SK-N-SH (cell line): ENCODE measurements around the gene ARHGAP27. TPM values are rescaled to one million over a fixed set of nuclear protein-coding genes. Genes with fewer than 3 reads are reported as not detected.

Experiments used
- CTCF ChIA-PET: fragments of 300-600, 350-600 bp; formaldehyde crosslinking; extraction: SDS; loops from one replicate; lab custom pipeline; 2021; lab: Yijun Ruan, JAX
- POLR2A ChIA-PET: fragments of 350-600 bp; sonication (Branson Sonifier 250); formaldehyde crosslinking; extraction: SDS; loops from one replicate; lab custom pipeline; 2020; ENCODE audit warnings: antibody characterized with exemption, inconsistent platforms; lab: Yijun Ruan, JAX
- DNase-seq: peaks from one replicate; pipeline ENCODE4 v3.0.0; 2012
- H2AFZ ChIP-seq: fragments of 200-600 bp; sonication (generic); 2 replicates; pipeline ENCODE4 v1.8.1; 2016; ENCODE audit warnings: antibody characterized with exemption, mild to moderate bottlenecking, low read depth
- H3F3A ChIP-seq: fragments of 200-600 bp; sonication (generic); replicated peaks from 2 replicates; pipeline ENCODE3; 2016; ENCODE audit warnings: antibody characterized with exemption, mild to moderate bottlenecking; ENCODE audit not compliant: insufficient read depth
- H3K27ac ChIP-seq, 2 experiments: fragments of 200-500 bp in 1 of 2; fragments of 200-600 bp in 1 of 2; sonication (Bioruptor generic) in 1 of 2; sonication (generic), shearing (Covaris generic) in 1 of 2; 2 replicates each; pipeline versions ENCODE4 v1.5.1 to v1.6.1; 2014 to 2016; ENCODE audit warnings: low read depth in 2 of 2, inconsistent platforms in 1 of 2, low read length in 1 of 2, mild to moderate bottlenecking in 1 of 2, mixed read lengths in 1 of 2
- H3K27me3 ChIP-seq: fragments of 200-600 bp; sonication (generic), shearing (Covaris generic); 2 replicates; pipeline ENCODE4 v1.6.1; 2016; ENCODE audit warnings: mixed run types; ENCODE audit not compliant: insufficient read depth
- H3K36me3 ChIP-seq, 2 experiments: fragments of 200-500 bp in 1 of 2; fragments of 200-600 bp in 1 of 2; sonication (Bioruptor generic) in 1 of 2; sonication (generic) in 1 of 2; replicated peaks in 1 of 2; 2 replicates each; pipeline versions ENCODE3 to v1.5.1; 2014 to 2016; ENCODE audit warnings: low read length in 1 of 2, mild to moderate bottlenecking in 1 of 2; ENCODE audit not compliant: insufficient read depth in 2 of 2, control insufficient read depth in 1 of 2
- H3K4me1 ChIP-seq, 2 experiments: fragments of 200-500 bp in 1 of 2; fragments of 200-600 bp in 1 of 2; sonication (Bioruptor generic) in 1 of 2; sonication (generic), shearing (Covaris generic) in 1 of 2; 2 replicates each; pipeline versions ENCODE4 v1.5.1 to v1.6.1; 2014 to 2016; ENCODE audit warnings: low read depth in 1 of 2, low read length in 1 of 2, mixed run types in 1 of 2; ENCODE audit not compliant: insufficient read depth in 2 of 2, control insufficient read depth in 1 of 2
- H3K4me2 ChIP-seq: fragments of 200-600 bp; sonication (generic), shearing (Covaris generic); 2 replicates; pipeline ENCODE4 v1.6.1; 2017; ENCODE audit warnings: mixed run types
- H3K4me3 ChIP-seq, 2 experiments: fragments of 200-500 bp in 1 of 2; fragments of 200-600 bp in 1 of 2; sonication (Bioruptor generic) in 1 of 2; sonication (generic), shearing (Covaris generic) in 1 of 2; 2 replicates each; pipeline versions ENCODE4 v1.5.1 to v1.8.1; 2014 to 2016; ENCODE audit warnings: low read depth in 2 of 2, inconsistent platforms in 1 of 2, low read length in 1 of 2, mild to moderate bottlenecking in 1 of 2, mixed read lengths in 1 of 2, moderate library complexity in 1 of 2
- H3K79me2 ChIP-seq: fragments of 200-600 bp; sonication (generic); 2 replicates; pipeline ENCODE4 v1.8.1; 2017; ENCODE audit warnings: mild to moderate bottlenecking; ENCODE audit not compliant: insufficient read depth
- H3K9ac ChIP-seq: fragments of 200-600 bp; sonication (generic); 2 replicates; pipeline ENCODE4 v1.6.1; 2017; ENCODE audit warnings: mixed run types
- H3K9me2 ChIP-seq: fragments of 200-600 bp; sonication (generic); 2 replicates; pipeline ENCODE4 v1.6.1; 2017; ENCODE audit warnings: mixed run types
- H3K9me3 ChIP-seq: fragments of 200-600 bp; sonication (generic); 2 replicates; pipeline ENCODE4 v1.6.1; 2017; ENCODE audit warnings: mixed run types, mild to moderate bottlenecking, moderate library complexity
- H4K20me1 ChIP-seq: fragments of 200-600 bp; sonication (generic); 2 replicates; pipeline ENCODE4 v1.6.1; 2017; ENCODE audit warnings: mild to moderate bottlenecking, mixed run types; ENCODE audit not compliant: insufficient read depth
- CHD2 ChIP-seq: fragments of 150-350 bp; IDR thresholded peaks from 2 replicates; pipeline ENCODE4 v1.6.1; 2018; ENCODE audit warnings: low read length; ENCODE audit not compliant: partially characterized antibody
- ELF1 ChIP-seq: IDR thresholded peaks from 2 replicates; pipeline ENCODE4 v1.4.0; 2012
- EP300 ChIP-seq, 2 experiments: IDR thresholded peaks; 2 replicates each; pipeline versions ENCODE4 v1.4.0 to v1.6.1; 2012; ENCODE audit warnings: borderline replicate concordance in 1 of 2, low read depth in 1 of 2, low read length in 1 of 2
- FOXJ3 ChIP-seq: sonication (generic); formaldehyde crosslinking; IDR thresholded peaks from 2 replicates; pipeline ENCODE4 v1.5.1; 2020; ENCODE audit warnings: mild to moderate bottlenecking, missing genetic modification reagents
- GABPA ChIP-seq: IDR thresholded peaks from 2 replicates; pipeline ENCODE4 v1.4.0; 2012; ENCODE audit warnings: low read depth, mild to moderate bottlenecking
- GATA2 ChIP-seq: sonication (generic); formaldehyde crosslinking; IDR thresholded peaks from 2 replicates; pipeline ENCODE4 v1.5.0; 2020; ENCODE audit warnings: mild to moderate bottlenecking, missing genetic modification reagents
- JUND ChIP-seq: IDR thresholded peaks from 2 replicates; pipeline ENCODE4 v1.4.0; 2012
- NFIC ChIP-seq: IDR thresholded peaks from 2 replicates; pipeline ENCODE4 v1.4.0; 2012; ENCODE audit warnings: borderline replicate concordance
- NRF1 ChIP-seq: IDR thresholded peaks from 2 replicates; pipeline ENCODE4 v1.6.1; 2012; ENCODE audit warnings: low read depth, mild to moderate bottlenecking, low read length
- POLR2AphosphoS5 ChIP-seq: IDR thresholded peaks from 2 replicates; pipeline ENCODE4 v1.6.1; 2012; ENCODE audit warnings: low read depth, low read length
- RAD21 ChIP-seq: IDR thresholded peaks from 2 replicates; pipeline ENCODE4 v1.6.1; 2012; ENCODE audit warnings: mild to moderate bottlenecking, low read length
- RCOR1 ChIP-seq: fragments of 150-350 bp; IDR thresholded peaks from 2 replicates; pipeline ENCODE4 v1.6.1; 2017; ENCODE audit warnings: antibody characterized with exemption, low read length
- RFX5 ChIP-seq: IDR thresholded peaks from 2 replicates; pipeline ENCODE4 v1.6.1; 2012; ENCODE audit warnings: mild to moderate bottlenecking, improper control_type of control experiment, low read length
- SIN3A ChIP-seq: IDR thresholded peaks from 2 replicates; pipeline ENCODE4 v1.6.1; 2012; ENCODE audit warnings: low read depth, mild to moderate bottlenecking, low read length, moderate library complexity, borderline replicate concordance
- SMC3 ChIP-seq: IDR thresholded peaks from 2 replicates; pipeline ENCODE4 v1.6.1; 2012; ENCODE audit warnings: low read depth, low read length, improper control_type of control experiment
- TAF1 ChIP-seq: IDR thresholded peaks from 2 replicates; pipeline ENCODE4 v1.6.1; 2012; ENCODE audit warnings: low read depth, mild to moderate bottlenecking, low read length, moderate library complexity, borderline replicate concordance
- TCF12 ChIP-seq: IDR thresholded peaks from 2 replicates; pipeline ENCODE4 v1.4.0; 2012
- TEAD4 ChIP-seq: IDR thresholded peaks from 2 replicates; pipeline ENCODE4 v1.4.0; 2012; ENCODE audit warnings: mild to moderate bottlenecking, borderline replicate concordance; ENCODE audit not compliant: insufficient read depth
- WGBS: methylation state at CpG from one replicate; pipeline ENCODE4 v1.1.6; 2017; ENCODE audit warnings: low lambda C conversion rate; 5-methylcytosine and 5-hydroxymethylcytosine counted together
- polyA plus RNA-seq, 3 experiments: library from polyadenylated mRNA; depleted of rRNA; stranded (reverse); fragments of >200 nt; gene quantifications; 2 replicates each; pipeline ENCODE4 v1.2.3, GENCODE V29; 2012
- TF ChIP-seq, protein P1 (sequence below): IDR thresholded peaks from 2 replicates; pipeline ENCODE4 v1.4.0; 2012; ENCODE audit warnings: low read depth
- TF ChIP-seq, protein P2 (sequence below): IDR thresholded peaks from 2 replicates; pipeline ENCODE4 v1.6.1; 2012; ENCODE audit warnings: mild to moderate bottlenecking, low read depth, low read length, moderate library complexity
- TF ChIP-seq, protein P3 (sequence below): IDR thresholded peaks from 2 replicates; pipeline ENCODE4; 2012
- TF ChIP-seq, protein P4 (sequence below): fragments of 200-600 bp; sonication (generic); IDR thresholded peaks from 2 replicates; pipeline ENCODE4 v1.6.1; 2017; ENCODE audit warnings: antibody characterized with exemption, mild to moderate bottlenecking, moderate library complexity

Gene ARHGAP27
- polyA plus RNA-seq, 1 of the 3 experiments (the other 2 are of a cell fraction) = 2.1 TPM

DNA sequence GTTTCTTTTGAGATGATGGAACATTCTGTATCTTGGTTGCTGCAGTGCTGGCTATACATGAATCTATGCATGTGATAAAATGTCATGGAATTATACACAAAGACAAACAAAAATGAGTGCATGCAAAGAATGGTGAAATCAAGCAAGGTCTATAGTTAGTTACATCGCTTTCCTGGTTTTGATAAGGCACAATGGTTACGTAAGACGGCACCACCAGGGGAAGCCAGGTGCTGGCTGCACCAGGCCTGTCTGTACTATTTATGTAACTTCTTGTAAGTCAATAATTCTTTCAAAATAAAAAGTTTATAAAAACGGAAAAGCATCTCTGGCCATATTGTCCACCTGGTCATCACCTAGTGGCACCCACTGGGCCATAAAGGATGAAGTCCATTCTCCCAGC, 46.5 kb downstream of the ARHGAP27 start:
- POLR2A ChIA-PET = interaction anchor here (1.2 kb wide), 1 partner anchor 140 kb away, joined by 4 read pairs; no protein-coding TSS in a partner anchor
- H3F3A ChIP-seq = no peaks in the 10 kb centered on the region
- H3K9ac ChIP-seq = no peak overlapping the region
- no peaks in the 10 kb centered on the region for H3K27me3 ChIP-seq
- CTCF ChIA-PET = interaction anchor here (0.6 to 15.6 kb wide), 41 partner anchors 9 to 280 kb away, joined by 3 to 260 read pairs (median 8); partner anchors contain the start of genes ACBD4, FMNL1, HEXIM1 and MAP3K14
- H3K36me3 ChIP-seq = no peaks in the 10 kb centered on the region
- TF ChIP-seq, protein P1, sequence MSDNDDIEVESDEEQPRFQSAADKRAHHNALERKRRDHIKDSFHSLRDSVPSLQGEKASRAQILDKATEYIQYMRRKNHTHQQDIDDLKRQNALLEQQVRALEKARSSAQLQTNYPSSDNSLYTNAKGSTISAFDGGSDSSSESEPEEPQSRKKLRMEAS = no peak
- TF ChIP-seq GATA2 (CRISPR knock-in tag) = no peak
- TF ChIP-seq EP300 (IDR thresholded peaks at IDR 0.05; ENCODE audit: borderline replicate concordance in 1 of 2, low read depth in 1 of 2, low read length in 1 of 2) = no peak
- no peak for TF ChIP-seq TCF12
- no peak for TF ChIP-seq NRF1
- TF ChIP-seq CHD2 = no peak
- no peak for TF ChIP-seq RFX5
- TF ChIP-seq FOXJ3 = no peak
- TF ChIP-seq TAF1 = no peak
- H3K4me3 ChIP-seq = no peak overlapping the region
- DNase-seq = no peak
- 95% methylated on average over 4 of the region's 4 CpGs for WGBS
- H3K9me2 ChIP-seq = no peaks in the 10 kb centered on the region
- peaks cover 0 to 6% of the 10 kb centered on the region in 2 experiments; a peak in 1 of 4 replicates for H3K4me1 ChIP-seq
- H3K79me2 ChIP-seq = no peaks in the 10 kb centered on the region
- H4K20me1 ChIP-seq = no peaks in the 10 kb centered on the region
- no peak overlapping the region for H3K4me2 ChIP-seq
- no peak overlapping the region for H2AFZ ChIP-seq
- H3K27ac ChIP-seq = no peak overlapping the region
- H3K9me3 ChIP-seq = no peaks in the 10 kb centered on the region

DNA sequence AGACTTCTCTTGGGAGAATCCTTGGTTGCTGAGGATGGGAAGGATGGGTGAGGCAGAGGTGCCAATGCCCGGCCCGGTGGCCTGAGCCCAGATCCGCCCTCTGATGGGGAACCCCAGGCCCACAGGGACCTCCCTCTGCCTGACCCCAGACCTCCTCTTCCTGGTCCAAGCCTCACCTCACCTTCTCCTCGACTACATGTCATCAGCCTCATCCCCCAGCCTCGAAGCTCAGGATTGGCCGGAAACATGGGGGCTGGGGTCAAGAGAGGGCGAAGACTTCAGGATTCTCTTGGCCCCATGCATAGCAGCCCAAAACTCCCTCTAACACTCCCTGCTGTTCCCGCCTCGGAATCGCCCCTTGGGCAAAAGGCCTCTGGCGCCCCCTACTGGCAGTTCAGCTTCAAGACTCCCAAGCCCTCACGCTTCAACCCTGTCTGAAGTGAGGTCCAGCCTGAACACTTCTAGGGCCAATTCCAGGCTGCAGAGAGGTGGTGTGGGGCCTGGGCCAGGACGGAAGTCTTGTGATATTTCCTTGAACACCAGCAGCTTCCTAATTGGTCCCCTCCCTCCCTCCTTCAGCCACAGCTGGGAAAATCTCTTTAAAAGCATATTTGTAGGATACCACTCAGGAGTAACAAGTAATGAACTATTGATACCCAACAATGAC, 47.2 kb downstream of the ARHGAP27 start:
- peak; percentile 87 for DNase-seq
- Histone ChIP-seq H3K27ac (no peak overlapping the region), H3K4me3 (peak overlapping the region in 1 of 2 experiments; percentile 21; a peak in 1 of 4 replicates), H3K36me3 (no peaks in the 10 kb centered on the region), H3K9me3 (no peaks in the 10 kb centered on the region), H3K9me2 (no peaks in the 10 kb centered on the region), H3K9ac (no peak overlapping the region), H2AFZ (no peak overlapping the region), H3F3A (no peaks in the 10 kb centered on the region), H4K20me1 (no peaks in the 10 kb centered on the region), H3K79me2 (no peaks in the 10 kb centered on the region), H3K4me2 (no peak overlapping the region), H3K4me1 (peaks cover 0 to 6% of the 10 kb centered on the region in 2 experiments; a peak in 1 of 4 replicates), H3K27me3 (no peaks in the 10 kb centered on the region)
- 2% methylated on average over 7 of the region's 13 CpGs for WGBS
- POLR2A ChIA-PET = interaction anchor here (1.2 kb wide), 1 partner anchor 139 kb away, joined by 4 read pairs; no protein-coding TSS in a partner anchor
- CTCF ChIA-PET = interaction anchor here (0.6 to 15.6 kb wide), 51 partner anchors 8 to 280 kb away, joined by 3 to 260 read pairs (median 6); partner anchors contain the start of genes ACBD4, FMNL1, HEXIM1 and MAP3K14
- TF ChIP-seq TAF1 = no peak
- no peak for TF ChIP-seq RCOR1
- peak; percentile 97 for TF ChIP-seq SMC3
- TF ChIP-seq NFIC = no peak
- TF ChIP-seq, protein P2, sequence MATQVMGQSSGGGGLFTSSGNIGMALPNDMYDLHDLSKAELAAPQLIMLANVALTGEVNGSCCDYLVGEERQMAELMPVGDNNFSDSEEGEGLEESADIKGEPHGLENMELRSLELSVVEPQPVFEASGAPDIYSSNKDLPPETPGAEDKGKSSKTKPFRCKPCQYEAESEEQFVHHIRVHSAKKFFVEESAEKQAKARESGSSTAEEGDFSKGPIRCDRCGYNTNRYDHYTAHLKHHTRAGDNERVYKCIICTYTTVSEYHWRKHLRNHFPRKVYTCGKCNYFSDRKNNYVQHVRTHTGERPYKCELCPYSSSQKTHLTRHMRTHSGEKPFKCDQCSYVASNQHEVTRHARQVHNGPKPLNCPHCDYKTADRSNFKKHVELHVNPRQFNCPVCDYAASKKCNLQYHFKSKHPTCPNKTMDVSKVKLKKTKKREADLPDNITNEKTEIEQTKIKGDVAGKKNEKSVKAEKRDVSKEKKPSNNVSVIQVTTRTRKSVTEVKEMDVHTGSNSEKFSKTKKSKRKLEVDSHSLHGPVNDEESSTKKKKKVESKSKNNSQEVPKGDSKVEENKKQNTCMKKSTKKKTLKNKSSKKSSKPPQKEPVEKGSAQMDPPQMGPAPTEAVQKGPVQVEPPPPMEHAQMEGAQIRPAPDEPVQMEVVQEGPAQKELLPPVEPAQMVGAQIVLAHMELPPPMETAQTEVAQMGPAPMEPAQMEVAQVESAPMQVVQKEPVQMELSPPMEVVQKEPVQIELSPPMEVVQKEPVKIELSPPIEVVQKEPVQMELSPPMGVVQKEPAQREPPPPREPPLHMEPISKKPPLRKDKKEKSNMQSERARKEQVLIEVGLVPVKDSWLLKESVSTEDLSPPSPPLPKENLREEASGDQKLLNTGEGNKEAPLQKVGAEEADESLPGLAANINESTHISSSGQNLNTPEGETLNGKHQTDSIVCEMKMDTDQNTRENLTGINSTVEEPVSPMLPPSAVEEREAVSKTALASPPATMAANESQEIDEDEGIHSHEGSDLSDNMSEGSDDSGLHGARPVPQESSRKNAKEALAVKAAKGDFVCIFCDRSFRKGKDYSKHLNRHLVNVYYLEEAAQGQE = no peak; the same call in 1 of the 2 replicates
- no peak for TF ChIP-seq TEAD4
- TF ChIP-seq, protein P3, sequence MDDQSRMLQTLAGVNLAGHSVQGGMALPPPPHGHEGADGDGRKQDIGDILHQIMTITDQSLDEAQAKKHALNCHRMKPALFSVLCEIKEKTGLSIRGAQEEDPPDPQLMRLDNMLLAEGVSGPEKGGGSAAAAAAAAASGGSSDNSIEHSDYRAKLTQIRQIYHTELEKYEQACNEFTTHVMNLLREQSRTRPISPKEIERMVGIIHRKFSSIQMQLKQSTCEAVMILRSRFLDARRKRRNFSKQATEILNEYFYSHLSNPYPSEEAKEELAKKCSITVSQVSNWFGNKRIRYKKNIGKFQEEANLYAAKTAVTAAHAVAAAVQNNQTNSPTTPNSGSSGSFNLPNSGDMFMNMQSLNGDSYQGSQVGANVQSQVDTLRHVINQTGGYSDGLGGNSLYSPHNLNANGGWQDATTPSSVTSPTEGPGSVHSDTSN = no peak
- no peak for TF ChIP-seq JUND
- no peak for TF ChIP-seq POLR2AphosphoS5
- TF ChIP-seq, protein P4, sequence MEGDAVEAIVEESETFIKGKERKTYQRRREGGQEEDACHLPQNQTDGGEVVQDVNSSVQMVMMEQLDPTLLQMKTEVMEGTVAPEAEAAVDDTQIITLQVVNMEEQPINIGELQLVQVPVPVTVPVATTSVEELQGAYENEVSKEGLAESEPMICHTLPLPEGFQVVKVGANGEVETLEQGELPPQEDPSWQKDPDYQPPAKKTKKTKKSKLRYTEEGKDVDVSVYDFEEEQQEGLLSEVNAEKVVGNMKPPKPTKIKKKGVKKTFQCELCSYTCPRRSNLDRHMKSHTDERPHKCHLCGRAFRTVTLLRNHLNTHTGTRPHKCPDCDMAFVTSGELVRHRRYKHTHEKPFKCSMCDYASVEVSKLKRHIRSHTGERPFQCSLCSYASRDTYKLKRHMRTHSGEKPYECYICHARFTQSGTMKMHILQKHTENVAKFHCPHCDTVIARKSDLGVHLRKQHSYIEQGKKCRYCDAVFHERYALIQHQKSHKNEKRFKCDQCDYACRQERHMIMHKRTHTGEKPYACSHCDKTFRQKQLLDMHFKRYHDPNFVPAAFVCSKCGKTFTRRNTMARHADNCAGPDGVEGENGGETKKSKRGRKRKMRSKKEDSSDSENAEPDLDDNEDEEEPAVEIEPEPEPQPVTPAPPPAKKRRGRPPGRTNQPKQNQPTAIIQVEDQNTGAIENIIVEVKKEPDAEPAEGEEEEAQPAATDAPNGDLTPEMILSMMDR = peak; percentile 97
- 0 out of 2 replicates have a peak, but pooled peaks have one; percentile 39 for TF ChIP-seq SIN3A
- no peak for TF ChIP-seq GATA2 (CRISPR knock-in tag)
- peak; percentile 97 for TF ChIP-seq RAD21
- no peak for TF ChIP-seq CHD2
- TF ChIP-seq ELF1 = no peak
- TF ChIP-seq GABPA = no peak
